KOPT-K1 (cell line): Measurements from ENCODE around the gene CSGALNACT2.

Experiments
- H3K27ac ChIP-seq: fragments of 200-600 bp; sonication (generic); 2 replicates; pipeline ENCODE4 v1.5.1; 2016; ENCODE audit warnings: antibody characterized with exemption, mild to moderate bottlenecking, low read depth, low read length; ENCODE audit not compliant: poor library complexity, severe bottlenecking
- H3K36me3 ChIP-seq: fragments of 200-600 bp; sonication (generic); 2 replicates; pipeline ENCODE4 v1.5.1; 2017; ENCODE audit warnings: antibody characterized with exemption, mild to moderate bottlenecking, low read length, moderate library complexity; ENCODE audit not compliant: insufficient read depth
- H3K9me3 ChIP-seq: fragments of 200-600 bp; sonication (generic); 2 replicates; pipeline ENCODE4 v1.5.1; 2017; ENCODE audit warnings: antibody characterized with exemption, low read length, mild to moderate bottlenecking; ENCODE audit not compliant: insufficient read depth, poor library complexity, severe bottlenecking

Gene CSGALNACT2

DNA sequence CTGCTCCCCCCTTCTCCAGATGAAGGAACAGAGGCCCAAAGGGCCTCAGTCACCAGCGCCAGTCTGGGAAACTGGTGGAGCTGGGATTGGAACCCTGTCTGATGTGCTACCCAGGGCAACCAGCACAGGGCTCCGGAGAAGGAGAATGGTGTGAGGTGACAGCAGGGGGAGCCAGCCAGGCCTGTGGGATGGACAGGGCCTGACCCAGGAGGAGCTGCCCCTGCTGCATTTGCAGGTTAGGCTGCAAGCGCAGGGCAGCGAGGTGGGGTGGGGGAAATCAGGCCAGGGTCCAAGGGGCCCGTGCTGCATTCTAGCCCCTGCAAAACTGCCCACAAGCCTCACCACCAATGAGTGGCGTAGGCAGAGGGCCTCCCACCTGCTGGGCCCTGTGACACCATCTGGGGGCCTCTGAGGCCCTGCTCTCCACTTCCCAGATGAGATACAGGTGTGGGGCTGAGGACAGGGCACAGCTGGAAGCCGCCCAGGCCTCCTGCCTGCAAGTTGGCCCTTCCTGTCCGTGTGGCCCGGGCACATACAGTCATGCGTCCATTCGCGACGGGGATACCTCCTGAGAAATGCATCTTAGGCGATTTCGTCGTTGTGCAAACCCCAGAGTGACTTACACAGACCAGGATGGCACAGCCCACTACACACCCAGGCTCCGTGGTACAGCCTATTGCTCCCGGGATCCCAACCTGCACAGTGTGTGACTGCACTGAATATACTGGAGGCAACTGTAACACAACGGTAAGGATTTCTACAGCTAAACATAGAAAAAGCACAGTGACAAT, 83.4 kb downstream of the CSGALNACT2 start:
- H3K9me3 ChIP-seq: no peaks in the 10 kb centered on the region
- no peak overlapping the region for H3K27ac ChIP-seq
- no peaks in the 10 kb centered on the region for H3K36me3 ChIP-seq

GRCh38 chr10:43222210-43222720, 84.0 kb downstream of the CSGALNACT2 start:
- Histone ChIP-seq H3K36me3 (no peaks in the 10 kb centered on the region), H3K27ac (no peak overlapping the region), H3K9me3 (no peaks in the 10 kb centered on the region)

DNA sequence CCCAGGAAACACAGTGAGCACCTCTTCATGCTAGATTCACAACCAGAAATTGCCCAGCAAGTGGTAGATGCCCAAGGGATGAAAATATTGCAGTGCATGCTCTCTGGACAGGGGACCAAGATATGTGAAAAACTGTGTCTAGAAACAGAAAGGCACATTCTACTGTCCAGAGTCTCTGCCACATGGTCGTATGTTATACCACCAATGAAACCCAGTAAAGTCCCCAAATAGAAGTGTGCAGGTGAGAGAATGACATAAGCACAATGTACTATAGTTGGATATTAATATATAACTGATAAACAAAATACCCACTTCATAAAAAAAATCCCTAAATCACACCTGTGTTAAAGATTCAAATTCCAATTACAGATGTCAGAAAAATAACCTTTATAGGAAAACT, 84.8 kb downstream of the CSGALNACT2 start:
- Histone ChIP-seq H3K27ac (no peak overlapping the region), H3K36me3 (no peaks in the 10 kb centered on the region), H3K9me3 (no peaks in the 10 kb centered on the region)

DNA sequence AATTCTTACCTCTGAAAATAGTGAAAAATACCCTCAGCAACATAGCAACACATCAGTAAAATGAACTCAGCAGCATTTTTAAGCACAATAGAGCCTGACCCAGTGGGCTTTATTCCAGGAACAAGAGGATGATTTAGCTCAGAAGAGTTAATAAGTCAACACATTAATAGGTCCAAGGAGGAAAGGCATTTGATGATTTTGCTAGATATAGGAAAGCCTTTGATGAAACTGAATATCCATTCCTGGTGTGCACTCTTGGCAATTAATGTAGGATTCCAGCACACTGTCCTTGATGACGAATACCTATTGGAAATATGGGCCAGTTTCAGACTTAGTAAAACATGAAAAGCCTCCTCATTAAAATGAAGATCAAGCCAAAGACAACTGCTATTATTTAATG, 86.1 kb downstream of the CSGALNACT2 start:
- Histone ChIP-seq H3K9me3 (no peaks in the 10 kb centered on the region), H3K36me3 (no peaks in the 10 kb centered on the region), H3K27ac (no peak overlapping the region)

- H3K27ac ChIP-seq: no peak overlapping the region
- H3K36me3 ChIP-seq: no peaks in the 10 kb centered on the region
- no peaks in the 10 kb centered on the region for H3K9me3 ChIP-seq
These were observed 87.0 kb downstream of the CSGALNACT2 start for GRCh38 chr10:43225004-43225786.

- H3K36me3 ChIP-seq: no peaks in the 10 kb centered on the region
- H3K9me3 ChIP-seq: no peaks in the 10 kb centered on the region
- H3K27ac ChIP-seq: no peak overlapping the region
These were observed 87.5 kb downstream of the CSGALNACT2 start for GRCh38 chr10:43225787-43226153.

DNA sequence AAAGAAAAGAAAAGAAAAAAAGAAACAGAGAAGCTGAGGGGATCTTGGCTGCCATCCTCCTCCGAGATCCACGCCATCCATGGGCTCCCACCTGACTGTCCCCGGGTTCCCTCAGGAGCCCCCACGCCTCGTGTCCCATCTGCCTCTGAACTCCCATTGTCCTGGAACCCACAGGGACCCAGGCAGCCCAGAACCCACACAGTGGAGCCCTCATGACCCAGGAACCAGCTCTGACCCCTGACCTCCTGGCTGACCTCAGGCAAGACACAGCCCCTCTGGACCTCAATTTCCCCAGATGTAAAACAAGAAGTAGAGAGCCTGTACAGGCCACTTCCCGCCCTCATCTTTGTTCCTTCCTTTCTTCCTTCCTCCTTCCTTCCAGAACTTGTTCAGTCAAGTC, 88.2 kb downstream of the CSGALNACT2 start:
- no peaks in the 10 kb centered on the region for H3K9me3 ChIP-seq
- no peaks in the 10 kb centered on the region for H3K36me3 ChIP-seq
- no peak overlapping the region for H3K27ac ChIP-seq

DNA sequence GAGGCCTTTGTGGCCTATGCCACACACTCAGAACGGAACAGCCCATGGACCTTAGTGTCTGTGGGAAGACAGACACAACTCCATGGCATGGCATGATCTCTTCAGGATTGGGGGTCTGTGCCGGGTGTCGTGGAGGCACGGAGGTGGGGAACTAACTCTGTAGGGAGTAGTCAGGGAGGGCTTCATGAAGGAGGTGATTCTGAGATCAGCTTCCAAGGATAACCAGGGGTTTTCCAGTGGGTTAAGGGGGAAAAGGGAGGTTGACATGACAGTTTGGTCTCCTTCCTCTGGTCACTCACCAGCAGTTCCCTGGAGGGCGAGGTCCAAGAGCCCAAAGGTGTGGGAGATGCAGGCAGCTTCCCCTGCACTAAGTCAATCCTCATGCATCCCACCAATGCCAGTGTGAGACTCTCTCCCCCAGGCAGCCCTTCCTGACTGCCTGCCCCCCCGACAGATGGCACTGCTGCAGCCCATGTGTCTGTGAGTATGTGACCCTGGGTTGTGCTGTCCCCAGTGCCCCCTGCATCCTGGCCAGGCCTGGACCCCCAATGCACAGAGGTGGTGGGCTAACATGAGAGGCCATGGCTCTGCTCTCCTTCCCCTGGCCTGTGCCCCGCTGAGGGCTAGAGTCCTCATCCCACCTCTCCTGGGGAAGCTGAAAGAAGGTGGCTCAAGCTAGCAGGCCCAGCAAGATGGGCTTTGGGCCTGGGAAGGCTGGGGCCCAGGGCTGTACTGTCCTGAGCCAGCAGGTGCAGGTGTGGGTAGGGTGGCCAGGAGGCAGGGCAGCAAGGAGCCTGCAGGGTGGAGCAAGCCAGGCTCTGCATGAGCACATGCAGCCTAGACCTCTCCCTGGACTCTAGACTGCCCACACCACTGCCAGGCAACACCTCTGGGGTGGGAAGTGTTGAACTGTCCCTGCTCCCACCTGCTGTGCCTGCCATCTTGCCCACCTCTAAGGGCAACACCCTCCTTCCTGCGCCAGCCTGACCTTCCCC, 88.9 kb downstream of the CSGALNACT2 start:
- Histone ChIP-seq H3K36me3 (no peaks in the 10 kb centered on the region), H3K9me3 (no peaks in the 10 kb centered on the region), H3K27ac (no peak overlapping the region)

DNA sequence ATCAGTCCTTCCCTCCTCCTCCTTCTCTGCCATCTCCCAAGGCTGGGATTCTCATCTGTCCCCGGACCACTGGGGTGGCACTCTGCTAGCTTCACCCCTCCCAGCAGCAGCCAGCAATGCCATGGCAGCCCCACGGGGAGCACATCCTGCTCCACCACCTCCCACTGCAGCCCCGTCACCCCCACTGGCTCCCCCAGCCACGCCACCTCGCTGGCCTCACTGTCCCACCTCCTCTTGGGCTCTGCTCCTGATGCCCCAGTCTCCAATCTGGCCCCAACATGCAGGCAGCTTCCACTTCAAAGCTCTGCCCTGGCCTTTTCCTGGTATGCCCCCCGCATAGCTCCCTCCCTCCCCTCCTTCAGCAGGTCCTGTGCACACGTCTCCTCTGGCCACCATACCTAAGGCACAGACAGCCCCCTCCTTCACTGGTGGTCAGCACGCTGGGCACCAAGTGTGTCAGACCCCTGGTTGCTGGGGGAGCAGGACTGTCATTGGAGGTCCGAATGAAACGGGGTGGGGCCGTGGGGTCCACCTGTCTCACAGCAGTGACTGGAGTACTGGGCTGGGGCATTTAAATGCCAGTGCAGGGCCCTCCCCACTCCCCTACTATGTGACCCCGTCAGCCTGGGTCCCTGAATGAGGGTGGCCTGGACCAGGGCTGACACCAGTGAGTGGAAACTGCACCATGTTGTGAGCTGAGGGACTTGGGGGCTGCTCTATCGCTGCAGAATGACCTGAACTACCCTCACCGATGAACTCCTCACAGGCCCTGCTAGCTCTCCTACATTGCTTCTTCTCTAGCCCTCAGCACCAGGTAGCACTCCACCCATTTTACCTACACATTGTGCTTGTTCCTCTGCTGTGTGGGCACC, 89.9 kb downstream of the CSGALNACT2 start:
- Histone ChIP-seq H3K27ac (no peak overlapping the region), H3K36me3 (no peaks in the 10 kb centered on the region), H3K9me3 (no peaks in the 10 kb centered on the region)

DNA sequence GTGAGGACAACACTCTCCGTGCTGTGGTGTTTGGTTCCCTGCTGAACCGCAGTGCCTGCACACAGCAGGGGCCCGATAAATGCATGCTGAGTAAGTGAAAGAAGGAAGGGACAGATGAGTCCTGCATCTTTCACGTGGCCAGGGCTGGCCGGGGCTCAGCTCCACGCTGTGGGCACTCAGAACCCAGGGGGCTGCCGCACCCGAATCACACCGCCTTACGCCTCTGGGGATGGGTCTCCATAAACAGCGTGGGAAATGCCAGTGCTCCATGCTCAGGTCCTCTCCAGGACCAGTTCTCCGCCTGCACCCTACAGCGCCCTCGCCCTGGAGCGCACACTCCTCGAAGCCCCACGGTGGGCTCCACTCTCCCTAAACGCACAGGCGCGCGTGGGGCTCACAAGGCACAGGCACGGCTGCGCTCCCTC, 90.5 kb downstream of the CSGALNACT2 start:
- no peak overlapping the region for H3K27ac ChIP-seq
- H3K36me3 ChIP-seq: no peaks in the 10 kb centered on the region
- no peaks in the 10 kb centered on the region for H3K9me3 ChIP-seq

DNA sequence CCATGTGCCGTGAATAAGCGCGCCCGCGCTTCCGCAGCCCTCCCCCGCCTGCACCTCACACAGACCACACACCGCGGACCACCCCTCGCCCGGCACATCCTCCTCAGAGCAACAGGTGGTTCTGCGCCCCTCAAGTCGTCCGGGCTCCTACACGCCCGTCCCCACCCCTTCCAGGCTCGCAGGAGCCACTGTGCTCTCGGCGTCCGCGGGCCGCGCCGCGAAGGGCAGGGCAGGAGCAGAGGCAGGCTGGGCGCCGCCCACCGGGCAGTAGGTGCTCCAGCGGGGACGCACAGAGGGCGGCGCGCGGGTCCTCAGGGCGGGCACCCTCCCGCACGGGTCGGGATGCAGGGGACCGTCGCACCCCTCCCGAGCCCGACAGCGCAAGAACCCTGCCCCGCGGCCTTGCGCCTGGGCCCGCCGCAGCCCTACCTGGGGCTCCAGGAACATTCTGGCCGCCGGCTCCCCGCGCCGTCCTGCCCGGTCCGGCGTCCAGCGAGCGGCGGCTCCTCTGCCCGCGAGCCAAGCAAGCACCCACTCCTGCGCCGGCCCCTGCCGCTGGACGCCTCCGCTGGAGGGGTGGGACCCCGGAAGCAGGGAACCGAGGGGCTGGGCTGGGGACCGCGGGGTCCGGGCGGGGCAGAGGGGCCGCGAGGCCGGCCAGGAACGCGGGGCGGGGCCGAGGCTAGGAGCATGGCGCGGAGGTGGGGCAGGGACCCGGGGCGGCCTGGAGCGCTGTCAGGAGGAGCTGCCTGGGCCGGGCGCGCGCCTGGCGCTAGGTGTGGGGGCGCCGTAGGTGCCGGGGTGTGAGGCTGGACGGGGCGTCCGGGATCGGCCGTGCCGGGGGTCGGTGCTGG, 91.2 kb downstream of the CSGALNACT2 start:
- H3K36me3 ChIP-seq: no peaks in the 10 kb centered on the region
- H3K9me3 ChIP-seq: no peaks in the 10 kb centered on the region
- no peak overlapping the region for H3K27ac ChIP-seq

- Histone ChIP-seq H3K9me3 (no peaks in the 10 kb centered on the region), H3K27ac (peak overlapping the region; percentile 55), H3K36me3 (no peaks in the 10 kb centered on the region)
These were observed 92.1 kb downstream of the CSGALNACT2 start for GRCh38 chr10:43230101-43230908.
